Panc1 (cell line): Measurements from ENCODE around the gene LYRM4. TPM values are rescaled to one million over a fixed set of nuclear protein-coding genes. Genes with fewer than 3 reads are reported as not detected.

Experiments used
- ATAC-seq: fragments of 200-7000 bp; cut with Tn5 transposase; 2 replicates; pipeline ENCODE4 v1.9.1; 2020; ENCODE audit warnings: mild to moderate bottlenecking, moderate library complexity
- BruUV-seq: library from RNA; stranded (reverse); fragments of 400-500 nt; replicated peaks from 2 replicates; lab custom pipeline; 2021; lab: Mats Ljungman, UMichigan
- CTCF ChIA-PET: fragments of 300-600 bp; sonication (Branson Sonifier 250); formaldehyde crosslinking; loops from one replicate; lab custom pipeline; 2022; ENCODE audit warnings: antibody characterized with exemption; lab: Charles Lee
- POLR2A ChIA-PET: fragments of 300-600 bp; sonication (Branson Sonifier 250); formaldehyde crosslinking; loops from one replicate; lab custom pipeline; 2022; ENCODE audit warnings: antibody characterized with exemption; lab: Charles Lee
- DNase-seq: peaks from one replicate; pipeline ENCODE4 v3.0.0-alpha.2; 2010; ENCODE audit warnings: low read depth, low spot score
- H3K27ac ChIP-seq: 2 replicates; pipeline ENCODE4 v1.5.1; 2011; ENCODE audit warnings: mild to moderate bottlenecking, low read length, inconsistent platforms
- H3K27me3 ChIP-seq: fragments of 200-500 bp; sonication (Bioruptor generic); 2 replicates; pipeline ENCODE4 v1.6.0; 2014; ENCODE audit warnings: low read length, inconsistent platforms; ENCODE audit not compliant: control insufficient read depth, insufficient read depth
- H3K36me3 ChIP-seq: fragments of 200-500 bp; sonication (Bioruptor generic); 2 replicates; pipeline ENCODE4 v1.5.1; 2014; ENCODE audit warnings: inconsistent platforms, mild to moderate bottlenecking, low read length, moderate library complexity; ENCODE audit not compliant: control insufficient read depth, insufficient read depth
- H3K4me1 ChIP-seq: 2 replicates; pipeline ENCODE4 v1.5.1; 2011; ENCODE audit warnings: inconsistent platforms, mild to moderate bottlenecking, low read length, moderate library complexity; ENCODE audit not compliant: control insufficient read depth, insufficient read depth
- H3K4me3 ChIP-seq, 2 experiments: 2 replicates each; pipeline ENCODE4 v1.5.1; 2011 to 2012; ENCODE audit warnings: low read depth in 2 of 2, low read length in 2 of 2, mild to moderate bottlenecking in 2 of 2, inconsistent platforms in 1 of 2, moderate library complexity in 1 of 2
- H3K9me3 ChIP-seq: fragments of 200-500 bp; sonication (Bioruptor generic); 2 replicates; pipeline ENCODE4 v1.5.1; 2014; ENCODE audit warnings: low read depth, mild to moderate bottlenecking, inconsistent platforms, low read length, moderate library complexity; ENCODE audit not compliant: control insufficient read depth, insufficient read depth
- CTCF ChIP-seq: fragments of 450-650 bp; IDR thresholded peaks from 2 replicates; pipeline ENCODE4 v1.5.1; 2017; ENCODE audit warnings: mild to moderate bottlenecking
- POLR2AphosphoS5 ChIP-seq: IDR thresholded peaks from 2 replicates; pipeline ENCODE4 v1.6.1; 2012; ENCODE audit warnings: mild to moderate bottlenecking, low read depth, low read length, moderate library complexity
- REST ChIP-seq, 2 experiments: IDR thresholded peaks; 2 replicates each; pipeline ENCODE4 v1.6.1; 2011 to 2012; ENCODE audit warnings: low read depth in 2 of 2, control low read depth in 1 of 2, low read length in 1 of 2, mild to moderate bottlenecking in 1 of 2, moderate library complexity in 1 of 2; ENCODE audit not compliant: insufficient read depth in 1 of 2
- SIN3A ChIP-seq: IDR thresholded peaks from 2 replicates; pipeline ENCODE4 v1.6.1; 2012; ENCODE audit warnings: low read depth, mild to moderate bottlenecking, low read length, moderate library complexity, borderline replicate concordance; ENCODE audit not compliant: insufficient read depth
- TCF7L2 ChIP-seq: IDR thresholded peaks from 2 replicates; pipeline ENCODE4 v1.6.1; 2011; ENCODE audit warnings: mild to moderate bottlenecking, low read depth, low read length, inconsistent platforms
- in situ Hi-C: cut with HindIII; loops from 2 replicates; pipeline ENCODE4 v1.10.0; 2016; ENCODE audit warnings: low sequenced_read_pairs, low pct_unique_long_range_greater_than_20kb
- intact Hi-C: fragments of 100-400 bp; cut with micrococcal nuclease; formaldehyde crosslinking; loops from one replicate; pipeline ENCODE4 v1.10.0; 2022; ENCODE audit not compliant: unreplicated experiment
- total RNA-seq: library from RNA; stranded (reverse); gene quantifications from one replicate; pipeline ENCODE4 v1.2.1, GENCODE V29; 2021; ENCODE audit not compliant: unreplicated experiment

The LYRM4 gene
- total RNA-seq, 1 experiment from 2014 or later, result 27.4 TPM

- TF ChIP-seq REST (IDR thresholded peaks at IDR 0.05; ENCODE audit: insufficient read depth in 1 of 2, low read depth in 2 of 2, low read length in 1 of 2), result no peak
- no peak for TF ChIP-seq SIN3A
- no peak for TF ChIP-seq TCF7L2
- TF ChIP-seq POLR2AphosphoS5, result no peak
- TF ChIP-seq CTCF, result no peak
- no peaks in the 10 kb centered on the region for H3K36me3 ChIP-seq
- intact Hi-C loops (no loop called here), in situ Hi-C loops (no loop called here)
- H3K9me3 ChIP-seq, result no peaks in the 10 kb centered on the region
- H3K4me1 ChIP-seq, result no peaks in the 10 kb centered on the region
- BruUV-seq, result no TSS peak
- H3K27me3 ChIP-seq, result no peaks in the 10 kb centered on the region; the same call in 1 of the 2 replicates
- no peak overlapping the region for H3K27ac ChIP-seq
- ATAC-seq (no peak), DNase-seq (no peak)
- ChIA-PET POLR2A (no interaction called here), CTCF (no interaction called here)
- no peak overlapping the region for H3K4me3 ChIP-seq
These were observed 178.1 kb downstream of the LYRM4 start for GRCh38 chr6:5082487-5083306.

GRCh38 chr6:5081955-5082354 is 178.8 kb downstream of the LYRM4 start:
- H3K36me3 ChIP-seq, result no peaks in the 10 kb centered on the region
- no TSS peak for BruUV-seq
- no peak overlapping the region for H3K27ac ChIP-seq
- ATAC-seq (no peak), DNase-seq (no peak)
- H3K9me3 ChIP-seq, result no peaks in the 10 kb centered on the region
- intact Hi-C loops, result no loop called here
- H3K4me1 ChIP-seq, result no peaks in the 10 kb centered on the region
- H3K27me3 ChIP-seq, result no peaks in the 10 kb centered on the region; the same call in 1 of the 2 replicates
- ChIA-PET POLR2A (no interaction called here), CTCF (no interaction called here)
- in situ Hi-C loops, result no loop called here
- TF ChIP-seq POLR2AphosphoS5, result no peak
- no peak for TF ChIP-seq REST (IDR thresholded peaks at IDR 0.05; ENCODE audit: insufficient read depth in 1 of 2, low read depth in 2 of 2, low read length in 1 of 2)
- no peak for TF ChIP-seq TCF7L2
- no peak for TF ChIP-seq SIN3A
- TF ChIP-seq CTCF, result no peak
- H3K4me3 ChIP-seq, result no peak overlapping the region
